DOHH2 (cell line): Measurements from ENCODE around the gene PBRM1.

Experiments used
- H3F3A ChIP-seq: fragments of 200-600 bp; sonication (generic), shearing (Covaris generic); 2 replicates; pipeline ENCODE4 v1.6.0; 2016; ENCODE audit warnings: antibody characterized with exemption, mild to moderate bottlenecking; ENCODE audit not compliant: control insufficient read depth, insufficient read depth
- H3K27ac ChIP-seq: fragments of 200-600 bp; sonication (generic); 2 replicates; pipeline ENCODE4 v1.5.1; 2014; ENCODE audit warnings: low read depth, mild to moderate bottlenecking, low read length, moderate library complexity
- H3K27me3 ChIP-seq: fragments of 200-600 bp; sonication (generic); 2 replicates; pipeline ENCODE4 v1.6.1; 2014; ENCODE audit warnings: mild to moderate bottlenecking, low read length, mixed read lengths; ENCODE audit not compliant: control insufficient read depth
- H3K36me3 ChIP-seq: fragments of 200-600 bp; sonication (generic); 2 replicates; pipeline ENCODE4 v1.6.1; 2014; ENCODE audit warnings: mild to moderate bottlenecking, low read length, moderate library complexity, mixed read lengths; ENCODE audit not compliant: control insufficient read depth
- H3K4me1 ChIP-seq: fragments of 200-600 bp; sonication (generic); 2 replicates; pipeline ENCODE4 v1.6.1; 2014; ENCODE audit warnings: mild to moderate bottlenecking, low read length, mixed read lengths; ENCODE audit not compliant: control insufficient read depth
- H3K4me2 ChIP-seq: fragments of 200-600 bp; sonication (generic); 2 replicates; pipeline ENCODE4 v1.6.0; 2014; ENCODE audit warnings: mild to moderate bottlenecking, low read length, moderate library complexity
- H3K4me3 ChIP-seq: fragments of 200-600 bp; sonication (generic); 2 replicates; pipeline ENCODE4 v1.5.1; 2014; ENCODE audit warnings: mild to moderate bottlenecking, low read length, mixed read lengths
- H3K79me2 ChIP-seq: fragments of 200-600 bp; sonication (generic); 2 replicates; pipeline ENCODE4 v1.6.1; 2014; ENCODE audit warnings: mild to moderate bottlenecking, low read length, mixed read lengths; ENCODE audit not compliant: control insufficient read depth
- H3K9me2 ChIP-seq: fragments of 200-600 bp; sonication (generic); replicated peaks from 2 replicates; pipeline ENCODE4 v1.6.1; 2014; ENCODE audit warnings: mild to moderate bottlenecking, low read length, mixed read lengths; ENCODE audit not compliant: control insufficient read depth
- H3K9me3 ChIP-seq: fragments of 200-600 bp; sonication (generic); 2 replicates; pipeline ENCODE4 v1.6.1; 2014; ENCODE audit warnings: antibody characterized with exemption, low read length, mixed read lengths; ENCODE audit not compliant: control insufficient read depth, insufficient read depth
- H4K20me1 ChIP-seq: fragments of 200-600 bp; sonication (generic); 2 replicates; pipeline ENCODE4 v1.6.0; 2014; ENCODE audit warnings: low read depth, mild to moderate bottlenecking, antibody characterized with exemption, low read length, moderate library complexity; ENCODE audit not compliant: control insufficient read depth, insufficient read depth
- EZH2phosphoT487 ChIP-seq: fragments of 200-600 bp; sonication (generic); IDR thresholded peaks from 2 replicates; pipeline ENCODE4 v1.6.1; 2017; ENCODE audit warnings: borderline replicate concordance, mild to moderate bottlenecking, antibody characterized with exemption, low read length, moderate library complexity, mixed read lengths
- TF ChIP-seq, protein P1 (sequence below): fragments of 200-600 bp; sonication (generic); IDR thresholded peaks from one replicate; pipeline ENCODE4 v1.5.1; 2014; ENCODE audit warnings: antibody characterized with exemption, mild to moderate bottlenecking, low read depth, low read length; ENCODE audit not compliant: poor library complexity, severe bottlenecking

Gene PBRM1

GRCh38 chr3:52572221-52572620 lies 113.5 kb downstream of the PBRM1 start:
- Histone ChIP-seq H3K36me3 (peaks cover 37% of the 10 kb centered on the region), H3K9me3 (no peaks in the 10 kb centered on the region)

DNA sequence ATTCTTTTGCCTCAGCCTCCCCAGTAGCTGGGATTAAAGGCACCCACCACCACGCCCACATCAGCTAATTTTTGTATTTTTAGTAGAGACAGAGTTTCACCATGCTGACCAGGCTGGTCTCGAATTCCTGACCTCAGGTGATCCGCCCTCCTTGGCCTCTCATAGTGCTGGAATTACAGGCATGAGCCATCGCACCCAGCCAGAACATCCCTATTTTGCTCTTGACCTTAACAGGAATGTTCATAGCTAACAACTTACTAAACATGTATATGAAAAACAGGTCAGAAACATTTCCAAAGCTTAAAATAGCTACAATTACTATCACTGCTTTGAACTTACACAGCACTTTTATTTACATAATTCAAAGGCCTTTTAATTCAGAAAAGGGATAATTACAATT lies 115.6 kb downstream of the PBRM1 start:
- Histone ChIP-seq H3K27ac (no peak overlapping the region), H3F3A (no peaks in the 10 kb centered on the region), H3K4me1 (no peaks in the 10 kb centered on the region), H3K36me3 (peaks cover 27% of the 10 kb centered on the region), H3K4me3 (no peak overlapping the region), H3K9me2 (no peaks in the 10 kb centered on the region), H4K20me1 (no peaks in the 10 kb centered on the region), H3K79me2 (no peaks in the 10 kb centered on the region), H3K27me3 (no peaks in the 10 kb centered on the region), H3K4me2 (no peak overlapping the region), H3K9me3 (no peaks in the 10 kb centered on the region)
- TF ChIP-seq EZH2phosphoT487, result no peak
- TF ChIP-seq, protein P1, sequence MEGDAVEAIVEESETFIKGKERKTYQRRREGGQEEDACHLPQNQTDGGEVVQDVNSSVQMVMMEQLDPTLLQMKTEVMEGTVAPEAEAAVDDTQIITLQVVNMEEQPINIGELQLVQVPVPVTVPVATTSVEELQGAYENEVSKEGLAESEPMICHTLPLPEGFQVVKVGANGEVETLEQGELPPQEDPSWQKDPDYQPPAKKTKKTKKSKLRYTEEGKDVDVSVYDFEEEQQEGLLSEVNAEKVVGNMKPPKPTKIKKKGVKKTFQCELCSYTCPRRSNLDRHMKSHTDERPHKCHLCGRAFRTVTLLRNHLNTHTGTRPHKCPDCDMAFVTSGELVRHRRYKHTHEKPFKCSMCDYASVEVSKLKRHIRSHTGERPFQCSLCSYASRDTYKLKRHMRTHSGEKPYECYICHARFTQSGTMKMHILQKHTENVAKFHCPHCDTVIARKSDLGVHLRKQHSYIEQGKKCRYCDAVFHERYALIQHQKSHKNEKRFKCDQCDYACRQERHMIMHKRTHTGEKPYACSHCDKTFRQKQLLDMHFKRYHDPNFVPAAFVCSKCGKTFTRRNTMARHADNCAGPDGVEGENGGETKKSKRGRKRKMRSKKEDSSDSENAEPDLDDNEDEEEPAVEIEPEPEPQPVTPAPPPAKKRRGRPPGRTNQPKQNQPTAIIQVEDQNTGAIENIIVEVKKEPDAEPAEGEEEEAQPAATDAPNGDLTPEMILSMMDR, result no peak

More at GRCh38 chr3:52572221-52572620, 113.5 kb downstream of the PBRM1 start:
- no peak overlapping the region for H3K4me3 ChIP-seq
- H3K79me2 ChIP-seq, result no peaks in the 10 kb centered on the region
- no peak overlapping the region for H3K27ac ChIP-seq
- no peaks in the 10 kb centered on the region for H4K20me1 ChIP-seq
- H3F3A ChIP-seq, result no peaks in the 10 kb centered on the region
- TF ChIP-seq, protein P1, result no peak
- TF ChIP-seq EZH2phosphoT487, result no peak
- H3K4me2 ChIP-seq, result no peak overlapping the region
- no peaks in the 10 kb centered on the region for H3K4me1 ChIP-seq
- H3K9me2 ChIP-seq, result no peaks in the 10 kb centered on the region
- no peaks in the 10 kb centered on the region for H3K27me3 ChIP-seq

- peaks cover 22% of the 10 kb centered on the region for H3K36me3 ChIP-seq
- no peaks in the 10 kb centered on the region for H3K27me3 ChIP-seq
- H3K79me2 ChIP-seq, result no peaks in the 10 kb centered on the region
- H3K9me2 ChIP-seq, result no peaks in the 10 kb centered on the region
- H3K4me1 ChIP-seq, result no peaks in the 10 kb centered on the region
- H3K9me3 ChIP-seq, result no peaks in the 10 kb centered on the region
- H4K20me1 ChIP-seq, result no peaks in the 10 kb centered on the region
- H3F3A ChIP-seq, result no peaks in the 10 kb centered on the region
- TF ChIP-seq EZH2phosphoT487, result no peak
- TF ChIP-seq, protein P1, result no peak
- no peak overlapping the region for H3K4me2 ChIP-seq
- no peak overlapping the region for H3K4me3 ChIP-seq
- H3K27ac ChIP-seq, result no peak overlapping the region
These were observed 117.6 kb downstream of the PBRM1 start for GRCh38 chr3:52568069-52568468.

DNA sequence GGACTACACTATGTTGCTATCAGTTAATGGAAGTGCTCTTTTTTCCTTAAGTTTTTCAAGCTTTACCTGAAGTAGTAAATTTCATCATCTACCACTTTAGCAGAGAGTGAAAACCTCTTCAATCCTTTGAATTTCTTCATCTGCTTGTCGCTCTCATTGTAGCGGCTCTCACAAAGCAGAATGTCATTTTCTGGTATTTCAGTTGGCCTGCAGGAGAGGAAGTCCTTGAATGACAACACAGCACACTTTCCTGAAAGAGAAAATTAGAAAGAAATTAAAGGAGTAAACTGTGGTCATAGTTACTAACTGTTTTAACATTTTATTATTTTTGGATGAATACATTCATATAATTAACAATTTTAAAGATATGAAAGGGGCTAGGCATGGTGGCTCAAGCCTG lies 121.7 kb downstream of the PBRM1 start:
- Histone ChIP-seq H3K27me3 (no peaks in the 10 kb centered on the region), H4K20me1 (no peaks in the 10 kb centered on the region), H3K36me3 (peaks cover 47% of the 10 kb centered on the region), H3K9me2 (no peaks in the 10 kb centered on the region), H3K79me2 (no peaks in the 10 kb centered on the region), H3F3A (no peaks in the 10 kb centered on the region), H3K4me1 (no peaks in the 10 kb centered on the region), H3K27ac (no peak overlapping the region), H3K4me2 (no peak overlapping the region), H3K9me3 (no peaks in the 10 kb centered on the region), H3K4me3 (no peak overlapping the region)
- TF ChIP-seq, protein P1, result no peak
- TF ChIP-seq EZH2phosphoT487, result no peak
